Measurements from ENCODE around the gene ARSH.
"Not testable (repeated sequence)": the region's sequence is repeated elsewhere in the genome, so short reads cannot be mapped to it uniquely, and the experiment has no call there.

ARSH gene

GRCh38 chrX:3044671-3045070 is 38.3 kb downstream of the ARSH start:
- DNase-seq: no peak

GRCh38 chrX:3046253-3047240 is 40.2 kb downstream of the ARSH start:
- no peak for DNase-seq

GRCh38 chrX:3050523-3051175 is 44.3 kb downstream of the ARSH start:
- DNase-seq: not testable (repeated sequence)

GRCh38 chrX:3052860-3053259 is 46.5 kb downstream of the ARSH start:
- DNase-seq: no peak

GRCh38 chrX:3066555-3066954 is 60.2 kb downstream of the ARSH start:
- DNase-seq: no peak

GRCh38 chrX:3075959-3076358 is 69.6 kb downstream of the ARSH start:
- DNase-seq: no peak

GRCh38 chrX:3076416-3076991 is 70.2 kb downstream of the ARSH start:
- no peak for DNase-seq
